Measurements from ENCODE around the gene DAZAP2.

DAZAP2 gene

GRCh38 chr12:51191516-51192283 lies 46.9 kb upstream of the DAZAP2 start:
- Histone ChIP-seq H3K4me1 (ENCODE audit: low read length) (peaks cover 11% of the 10 kb centered on the region), H3K27me3 (replicated peaks; ENCODE audit: insufficient read depth, low read length) (no peaks in the 10 kb centered on the region), H3K79me2 (ENCODE audit: low read length) (no peaks in the 10 kb centered on the region), H3F3A (ENCODE audit: insufficient read depth, low read length) (no peaks in the 10 kb centered on the region), H3K4me2 (ENCODE audit: low read depth, low read length) (no peak overlapping the region), H3K36me3 (replicated peaks; ENCODE audit: insufficient read depth, low read length) (no peaks in the 10 kb centered on the region), H2AFZ (ENCODE audit: low read length) (no peak overlapping the region), H3K9me2 (replicated peaks; ENCODE audit: insufficient read depth, low read length) (no peaks in the 10 kb centered on the region), H3K9ac (ENCODE audit: low read length) (no peak overlapping the region), H3K4me3 (ENCODE audit: low read length) (no peak overlapping the region), H4K20me1 (ENCODE audit: insufficient read depth, low read length) (no peaks in the 10 kb centered on the region), H3K27ac (ENCODE audit: low read length) (no peak overlapping the region), H3K9me3 (replicated peaks; ENCODE audit: insufficient read depth, low read length) (no peaks in the 10 kb centered on the region)
- TF ChIP-seq EZH2phosphoT487 (IDR thresholded peaks at IDR 0.05; ENCODE audit: low read length), result no peak
- no peak for TF ChIP-seq CTCF (IDR thresholded peaks at IDR 0.05; ENCODE audit: low read length)
- TF ChIP-seq EZH2 (optimal IDR thresholded peaks at IDR 0.05; ENCODE audit: low read depth, low read length), result no peak
- no peak for DNase-seq

GRCh38 chr12:51192284-51192671 lies 46.3 kb upstream of the DAZAP2 start:
- no peak for DNase-seq
- H3K9ac ChIP-seq (ENCODE audit: low read length), result no peak overlapping the region
- peaks cover 11% of the 10 kb centered on the region for H3K4me1 ChIP-seq (ENCODE audit: low read length)
- no peaks in the 10 kb centered on the region for H3K9me3 ChIP-seq (replicated peaks; ENCODE audit: insufficient read depth, low read length)
- H2AFZ ChIP-seq (ENCODE audit: low read length), result no peak overlapping the region
- no peaks in the 10 kb centered on the region for H3K79me2 ChIP-seq (ENCODE audit: low read length)
- no peak for TF ChIP-seq EZH2phosphoT487 (IDR thresholded peaks at IDR 0.05; ENCODE audit: low read length)
- no peak for TF ChIP-seq EZH2 (optimal IDR thresholded peaks at IDR 0.05; ENCODE audit: low read depth, low read length)
- no peak for TF ChIP-seq CTCF (IDR thresholded peaks at IDR 0.05; ENCODE audit: low read length)
- no peaks in the 10 kb centered on the region for H4K20me1 ChIP-seq (ENCODE audit: insufficient read depth, low read length)
- H3K9me2 ChIP-seq (replicated peaks; ENCODE audit: insufficient read depth, low read length), result no peaks in the 10 kb centered on the region
- H3K27me3 ChIP-seq (replicated peaks; ENCODE audit: insufficient read depth, low read length), result no peaks in the 10 kb centered on the region
- H3K27ac ChIP-seq (ENCODE audit: low read length), result no peak overlapping the region
- no peak overlapping the region for H3K4me2 ChIP-seq (ENCODE audit: low read depth, low read length)
- no peaks in the 10 kb centered on the region for H3K36me3 ChIP-seq (replicated peaks; ENCODE audit: insufficient read depth, low read length)
- H3K4me3 ChIP-seq (ENCODE audit: low read length), result no peak overlapping the region
- no peaks in the 10 kb centered on the region for H3F3A ChIP-seq (ENCODE audit: insufficient read depth, low read length)

- Histone ChIP-seq H3F3A (ENCODE audit: insufficient read depth, low read length) (no peaks in the 10 kb centered on the region), H3K9ac (ENCODE audit: low read length) (no peak overlapping the region), H3K4me1 (ENCODE audit: low read length) (no peaks in the 10 kb centered on the region), H2AFZ (ENCODE audit: low read length) (no peak overlapping the region), H3K36me3 (replicated peaks; ENCODE audit: insufficient read depth, low read length) (no peaks in the 10 kb centered on the region), H3K9me3 (replicated peaks; ENCODE audit: insufficient read depth, low read length) (no peaks in the 10 kb centered on the region), H4K20me1 (ENCODE audit: insufficient read depth, low read length) (no peaks in the 10 kb centered on the region), H3K27me3 (replicated peaks; ENCODE audit: insufficient read depth, low read length) (no peaks in the 10 kb centered on the region), H3K4me3 (ENCODE audit: low read length) (no peak overlapping the region), H3K79me2 (ENCODE audit: low read length) (no peaks in the 10 kb centered on the region), H3K9me2 (replicated peaks; ENCODE audit: insufficient read depth, low read length) (no peaks in the 10 kb centered on the region), H3K4me2 (ENCODE audit: low read depth, low read length) (no peak overlapping the region), H3K27ac (ENCODE audit: low read length) (no peak overlapping the region)
- DNase-seq, result no peak
- TF ChIP-seq CTCF (IDR thresholded peaks at IDR 0.05; ENCODE audit: low read length) (no peak), EZH2 (optimal IDR thresholded peaks at IDR 0.05; ENCODE audit: low read depth, low read length) (no peak), EZH2phosphoT487 (IDR thresholded peaks at IDR 0.05; ENCODE audit: low read length) (no peak)
Measured at GRCh38 chr12:51195841-51196240, 42.8 kb upstream of the DAZAP2 start.
